Heart left ventricle (tissue), 16 donors: ENCODE measurements around the gene ARL2BP. TPM values are rescaled to one million over a fixed set of nuclear protein-coding genes. Genes with fewer than 3 reads are reported as not detected.

Experiments
- ATAC-seq, 4 donors: fragments of 200-7000 bp; cut with Tn5 transposase; one replicate each; pipeline ENCODE4 v1.9.1; 2020 to 2022; ENCODE audit warnings: moderate library complexity in 4 of 4, mild to moderate bottlenecking in 3 of 4, moderate number of reproducible peaks in 1 of 4
- DNase-seq, 5 donors: peaks; one replicate each; pipeline ENCODE4 v3.0.0-alpha.2; 2020
- H3K27ac ChIP-seq, 12 donors: fragments of 200-600 bp; sonication (generic) in 4 of 12; one replicate each; pipeline versions ENCODE4 v1.5.0 to v1.8.0; 2016 to 2022; ENCODE audit warnings: mild to moderate bottlenecking in 2 of 12
- H3K27me3 ChIP-seq, 9 donors: fragments of 200-600 bp; sonication (generic) in 2 of 9; one replicate each; pipeline versions ENCODE4 v1.5.1 to v1.8.0; 2016 to 2022; ENCODE audit warnings: mild to moderate bottlenecking in 3 of 9
- H3K36me3 ChIP-seq, 9 donors: fragments of 200-600 bp; sonication (generic) in 2 of 9; one replicate each; pipeline versions ENCODE4 v1.5.0 to v1.8.0; 2018 to 2022; ENCODE audit warnings: mild to moderate bottlenecking in 2 of 9
- H3K4me1 ChIP-seq, 12 donors: fragments of 200-600 bp; sonication (generic) in 4 of 12; one replicate each; pipeline versions ENCODE4 v1.5.0 to v1.8.0; 2016 to 2022; ENCODE audit warnings: mild to moderate bottlenecking in 3 of 12
- H3K4me3 ChIP-seq, 12 donors: fragments of 200-600 bp; sonication (generic) in 4 of 12; one replicate each; pipeline versions ENCODE4 v1.5.0 to v1.8.0; 2017 to 2022; ENCODE audit warnings: mild to moderate bottlenecking in 9 of 12, moderate library complexity in 4 of 12
- H3K9me3 ChIP-seq, 12 donors: fragments of 200-600 bp; sonication (generic) in 4 of 12; one replicate each; pipeline versions ENCODE4 v1.5.0 to v1.8.0; 2016 to 2022; ENCODE audit warnings: mild to moderate bottlenecking in 1 of 12
- CTCF ChIP-seq, 12 donors: fragments of 200-600 bp; sonication (generic) in 4 of 12; IDR thresholded peaks; one replicate each; pipeline versions ENCODE4 v1.5.0 to v1.8.0; 2018 to 2022; ENCODE audit warnings: antibody characterized with exemption in 12 of 12, mild to moderate bottlenecking in 5 of 12
- POLR2A ChIP-seq, 2 donors: fragments of 450-650 bp; IDR thresholded peaks; one replicate each; pipeline ENCODE4 v1.6.1; 2017; ENCODE audit warnings: antibody characterized with exemption in 2 of 2, mild to moderate bottlenecking in 2 of 2, moderate library complexity in 2 of 2
- WGBS, 4 donors: extraction: QIAGEN DNeasy Blood & Tissue Kit in 2 of 4; methylation state at CpG; one replicate each; pipeline versions ENCODE4 v1.1.5 to v1.1.7; 2013 to 2018; 5-methylcytosine and 5-hydroxymethylcytosine counted together
- intact Hi-C, 10 donors: fragments of 100-400 bp; cut with DNase I; formaldehyde crosslinking; loops; one replicate each; pipeline versions ENCODE4 v1.11.1 to v1.14.2; 2022
- polyA plus RNA-seq, 2 donors: library from polyadenylated mRNA; stranded (reverse); fragments of 200-250 nt; gene quantifications; one replicate each; pipeline ENCODE4 v1.2.3, GENCODE V29; 2013
- total RNA-seq, 9 donors: library from RNA; depleted of rRNA in 2 of 9; stranded (reverse); fragments of >200 nt in 2 of 9; fragmentation: NEBNext Ultra II Directional in 3 of 9; extraction: Animal tissue kit (Norgen Biotek cat#: 25700) in 3 of 9; gene quantifications; one replicate each; pipeline versions ENCODE4 v1.1.0 to v1.2.4, GENCODE V29; 2016 to 2023
- donor health status: ischemic (EF 13 %, LVEDD 7.1; RV severe dilation, severe dysfunction).
- donor health status: healthy with polysubstance abuse.
- donor health status: DM: no; HTN: yes; CAD: no.
- donor health status: DM: no; HTN: no; CAD: no.
- donor health status: ischemic (EF 25% LVEDD 6.9; RV normal size, moderate dysfunction).
- donor health status: ischemic (EF 25% LVEDD 5.7; RV mildly dilated, moderate dysfunction).
- donor health status: healthy.
- donor health status: DM: yes; HTN: yes; CAD: no.
- donor health status: ischemic (EF 35%, LVEDD 5.7; RV mildly dilated, moderate dysfunction).
- donor health status: nonischemic (EF 11% LVEDD 7.7; RV severe dilation, severe dysfunction).
- donor health status: DM: yes; HTN: yes; CAD: no.
- donor health status: PGD.
- donor health status: ischemic (EF 29% LVEDD 5.4; RV normal size, mild dysfunction).
- donor health status: nonischemic (EF 23%, LVEDD 6.1; RV moderate dilation, normal function).

The ARL2BP gene
- total and polyA plus RNA-seq, 11 donors: 40.3 to 83.5 (median 52.1) TPM

- peak; percentile 45 to 85 (median 72) for ATAC-seq
- peaks cover 0 to 29% (median 0%) of the 10 kb centered on the region in 12 donors for H3K4me1 ChIP-seq
- intact Hi-C loops: no loop called here
Observed at GRCh38 chr16:57276596-57276995, 31.5 kb downstream of the ARL2BP start.

GRCh38 chr16:57277586-57277985 lies 32.5 kb downstream of the ARL2BP start:
- Histone ChIP-seq H3K36me3 (no peaks in the 10 kb centered on the region), H3K27me3 (peaks cover 0 to 4% (median 0%) of the 10 kb centered on the region in 9 donors), H3K4me1 (peaks cover 0 to 29% (median 0%) of the 10 kb centered on the region in 12 donors), H3K27ac (no peak overlapping the region), H3K9me3 (no peaks in the 10 kb centered on the region), H3K4me3 (no peak overlapping the region)
- intact Hi-C loops: no loop called here
- ATAC-seq: no peak
- peak in 1 of 5 donors; percentile 27 for DNase-seq
- 75 to 84% (median 81%) methylated on average over 1 of the region's 1 CpG for WGBS, 4 donors
- no peak for TF ChIP-seq POLR2A (IDR thresholded peaks at IDR 0.05)
- no peak for TF ChIP-seq CTCF (IDR thresholded peaks at IDR 0.05)

More at GRCh38 chr16:57276596-57276995, 31.5 kb downstream of the ARL2BP start:
- Histone ChIP-seq H3K9me3 (no peaks in the 10 kb centered on the region), H3K4me3 (no peak overlapping the region), H3K36me3 (no peaks in the 10 kb centered on the region), H3K27me3 (no peaks in the 10 kb centered on the region), H3K27ac (peak overlapping the region in 3 of 12 donors; percentile 23 to 30 (median 28))
- peak in 1 of 5 donors; percentile 36 for DNase-seq
- 46 to 53% (median 49%) methylated on average over 5 of the region's 5 CpGs for WGBS, 4 donors
- TF ChIP-seq CTCF (IDR thresholded peaks at IDR 0.05): no peak
- no peak for TF ChIP-seq POLR2A (IDR thresholded peaks at IDR 0.05)

- 71 to 88% (median 73%) methylated on average over 3 to 4 of the region's 4 CpGs for whole genome bisulfite sequencing, 4 donors
- DNase-seq (peak in 1 of 5 donors; percentile 34), ATAC-seq (no peak)
- TF ChIP-seq POLR2A (IDR thresholded peaks at IDR 0.05) (no peak), CTCF (IDR thresholded peaks at IDR 0.05) (no peak)
- peaks cover 0 to 29% (median 0%) of the 10 kb centered on the region in 12 donors for H3K4me1 ChIP-seq
- no peaks in the 10 kb centered on the region for H3K36me3 ChIP-seq
- peaks cover 0 to 13% (median 1%) of the 10 kb centered on the region in 9 donors for H3K27me3 ChIP-seq
- H3K9me3 ChIP-seq: no peaks in the 10 kb centered on the region
- intact Hi-C loops: no loop called here
- no peak overlapping the region for H3K4me3 ChIP-seq
- H3K27ac ChIP-seq: no peak overlapping the region
Observed at GRCh38 chr16:57278494-57278893, 33.4 kb downstream of the ARL2BP start.

GRCh38 chr16:57279780-57280638 lies 35.0 kb downstream of the ARL2BP start:
- Histone ChIP-seq H3K4me3 (no peak overlapping the region), H3K36me3 (no peaks in the 10 kb centered on the region), H3K4me1 (peaks cover 0 to 41% (median 12%) of the 10 kb centered on the region in 12 donors), H3K27me3 (peaks cover 0 to 28% (median 7%) of the 10 kb centered on the region in 9 donors), H3K9me3 (no peaks in the 10 kb centered on the region), H3K27ac (no peak overlapping the region)
- DNase-seq: peak in 2 of 5 donors; percentile 8 to 14
- intact Hi-C loops: loop anchor here in 1 of 10 donors (5.0 kb wide), 1 partner anchor 38 kb away; no protein-coding TSS in a partner anchor
- 57 to 69% (median 59%) methylated on average over 7 of the region's 7 CpGs for WGBS, 4 donors
- no peak for ATAC-seq
- TF ChIP-seq CTCF (IDR thresholded peaks at IDR 0.05) (no peak), POLR2A (IDR thresholded peaks at IDR 0.05) (no peak)
